T-cell (primary cell): ENCODE measurements around the gene CTCFL. TPM values are rescaled to one million over a fixed set of nuclear protein-coding genes. Genes with fewer than 3 reads are reported as not detected.

Source experiments
- ATAC-seq, 4 experiments: fragments of 200-7000 bp in 3 of 4; fragments of 150-1000 bp in 1 of 4; cut with Tn5 transposase; replicated peaks in 1 of 4; 1 replicate in 3 of 4; 2 replicates in 1 of 4; pipeline ENCODE4 v1.10.0; 2021; ENCODE audit warnings: moderate library complexity in 3 of 4, mild to moderate bottlenecking in 2 of 4, moderate number of reproducible peaks in 1 of 4
- CTCF ChIA-PET, 2 donors: fragments of 300-600 bp; sonication (Branson Sonifier 250); formaldehyde crosslinking; loops; one replicate each; lab custom pipeline; 2022; ENCODE audit warnings: antibody characterized with exemption in 2 of 2; lab: Charles Lee
- POLR2A ChIA-PET, 2 donors: fragments of 300-600 bp; sonication (Branson Sonifier 250); formaldehyde crosslinking; loops; one replicate each; lab custom pipeline; 2022; ENCODE audit warnings: antibody characterized with exemption in 2 of 2; lab: Charles Lee
- DNase-seq, 35 experiments: peaks; one replicate each; pipeline versions ENCODE4 v3.0.0 to v3.0.0-alpha.2; 2013 to 2023
- H3K27ac ChIP-seq: one replicate; pipeline ENCODE4 v1.5.1; 2013; ENCODE audit warnings: low read length
- H3K27me3 ChIP-seq, 2 experiments: replicated peaks in 1 of 2; 1 replicate in 1 of 2; 2 replicates in 1 of 2; pipeline versions ENCODE4 v1.6.1 to v1.7.0; 2013; ENCODE audit warnings: low read length in 1 of 2, mixed read lengths in 1 of 2; ENCODE audit not compliant: control insufficient read depth in 2 of 2, insufficient read depth in 2 of 2; ENCODE audit errors: extremely low read depth in 1 of 2
- H3K36me3 ChIP-seq, 2 donors: 1 replicate in 1 of 2; 2 replicates in 1 of 2; pipeline versions ENCODE4 v1.6.1 to v1.7.0; 2013; ENCODE audit warnings: low read length in 1 of 2; ENCODE audit not compliant: control insufficient read depth in 2 of 2, insufficient read depth in 1 of 2; ENCODE audit errors: extremely low read depth in 1 of 2
- H3K4me1 ChIP-seq, 2 experiments: 1 replicate in 1 of 2; 2 replicates in 1 of 2; pipeline versions ENCODE4 v1.6.1 to v1.7.0; 2013; ENCODE audit warnings: low read length in 2 of 2, mixed read lengths in 1 of 2; ENCODE audit not compliant: insufficient read depth in 2 of 2, control insufficient read depth in 1 of 2; ENCODE audit errors: extremely low read depth in 1 of 2
- H3K4me3 ChIP-seq, 2 donors: 1 replicate in 1 of 2; 2 replicates in 1 of 2; pipeline versions ENCODE4 v1.5.1 to v1.7.0; 2013; ENCODE audit warnings: mild to moderate bottlenecking in 2 of 2, low read length in 1 of 2, moderate library complexity in 1 of 2; ENCODE audit not compliant: control insufficient read depth in 1 of 2; ENCODE audit errors: extremely low read depth in 1 of 2
- H3K9me3 ChIP-seq: 2 replicates; pipeline ENCODE4 v1.7.0; 2013
- H3K27ac Mint-ChIP-seq, 2 donors: one replicate each; pipeline ENCODE4 v1.8.0; 2020 to 2021; ENCODE audit warnings: mild to moderate bottlenecking in 2 of 2, mixed read lengths in 2 of 2
- H3K27me3 Mint-ChIP-seq, 2 donors: one replicate each; pipeline ENCODE4 v1.8.0; 2021 to 2022; ENCODE audit warnings: mixed read lengths in 2 of 2
- H3K36me3 Mint-ChIP-seq: one replicate; pipeline ENCODE4 v1.8.0; 2021; ENCODE audit warnings: mixed read lengths
- H3K4me1 Mint-ChIP-seq, 3 donors: one replicate each; pipeline ENCODE4 v1.8.0; 2020 to 2022; ENCODE audit warnings: mixed read lengths in 3 of 3, mild to moderate bottlenecking in 1 of 3
- H3K4me3 Mint-ChIP-seq, 3 donors: one replicate each; pipeline ENCODE4 v1.8.0; 2020 to 2022; ENCODE audit warnings: mild to moderate bottlenecking in 3 of 3, mixed read lengths in 3 of 3, moderate library complexity in 3 of 3
- H3K9me3 Mint-ChIP-seq, 3 donors: one replicate each; pipeline ENCODE4 v1.8.0; 2020 to 2022; ENCODE audit warnings: mixed read lengths in 3 of 3
- WGBS: methylation state at CpG from one replicate; pipeline ENCODE4 v1.1.5; 2013; ENCODE audit warnings: missing lambda C conversion rate; ENCODE audit not compliant: insufficient coverage; 5-methylcytosine and 5-hydroxymethylcytosine counted together
- total RNA-seq, 35 experiments: library from RNA in 6 of 35; stranded (reverse) in 6 of 35; fragments of 120-200 nt in 1 of 35; gene quantifications; one replicate each; pipeline versions ENCODE4 v1.2.1 to v1.2.4 and lab custom pipeline; 2013 to 2026

Gene CTCFL
- total RNA-seq, 5 donors from 2014 or later (not counting 1 experiment from before 2014, with no cell fraction given) = 0.15 to 0.25 TPM; not detected in 3

DNA sequence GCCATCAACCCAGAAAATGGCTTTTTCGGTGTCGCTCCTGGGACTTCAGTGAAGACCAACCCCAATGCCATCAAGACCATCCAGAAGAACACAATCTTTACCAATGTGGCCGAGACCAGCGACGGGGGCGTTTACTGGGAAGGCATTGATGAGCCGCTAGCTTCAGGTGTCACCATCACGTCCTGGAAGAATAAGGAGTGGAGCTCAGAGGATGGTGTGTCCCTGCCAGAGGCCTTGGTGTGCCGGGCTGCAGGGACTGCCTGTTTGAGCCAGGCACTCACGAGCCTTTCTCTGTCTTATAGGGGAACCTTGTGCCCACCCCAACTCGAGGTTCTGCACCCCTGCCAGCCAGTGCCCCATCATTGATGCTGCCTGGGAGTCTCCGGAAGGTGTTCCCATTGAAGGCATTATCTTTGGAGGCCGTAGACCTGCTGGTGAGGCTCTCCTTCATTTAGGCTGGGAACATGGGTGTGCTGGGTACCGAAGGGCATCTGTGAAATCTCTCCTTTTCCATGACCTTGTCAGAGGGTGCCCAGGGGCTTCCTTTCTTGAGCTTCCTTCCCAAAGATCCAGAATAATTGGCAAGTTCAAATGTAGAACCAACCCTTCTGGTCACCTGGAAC lies 39.4 kb upstream of the CTCFL start:
- no peak overlapping the region for H3K4me3 Mint-ChIP-seq
- no peaks in the 10 kb centered on the region for H3K4me1 Mint-ChIP-seq
- DNase-seq (no peak), ATAC-seq (no peak)
- H3K9me3 Mint-ChIP-seq = no peaks in the 10 kb centered on the region
- Histone ChIP-seq H3K36me3 (no peaks in the 10 kb centered on the region), H3K9me3 (no peaks in the 10 kb centered on the region), H3K27me3 (peaks cover 0 to 45% of the 10 kb centered on the region in 2 experiments), H3K4me1 (no peaks in the 10 kb centered on the region), H3K4me3 (no peak overlapping the region), H3K27ac (no peak overlapping the region)
- 72% methylated on average over 11 of the region's 14 CpGs for WGBS
- no peaks in the 10 kb centered on the region for H3K36me3 Mint-ChIP-seq
- H3K27me3 Mint-ChIP-seq = peaks cover 22 to 27% of the 10 kb centered on the region in 2 donors
- H3K27ac Mint-ChIP-seq = no peak overlapping the region
- CTCF ChIA-PET = no interaction called here
- POLR2A ChIA-PET = no interaction called here

DNA sequence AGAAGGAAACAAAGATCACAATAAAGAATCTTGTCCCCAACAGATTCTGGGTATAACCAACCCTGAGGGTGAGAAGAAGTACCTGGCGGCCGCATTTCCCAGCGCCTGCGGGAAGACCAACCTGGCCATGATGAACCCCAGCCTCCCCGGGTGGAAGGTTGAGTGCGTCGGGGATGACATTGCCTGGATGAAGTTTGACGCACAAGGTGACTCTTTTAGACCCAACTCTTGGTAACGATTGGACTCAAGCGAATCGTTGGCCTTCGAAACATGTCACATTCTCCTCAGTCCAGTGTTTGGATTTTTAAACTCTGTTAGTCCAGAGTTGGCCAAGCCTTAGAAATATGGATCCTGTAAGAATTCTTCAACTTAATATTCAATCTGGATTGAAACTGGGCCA lies 38.6 kb upstream of the CTCFL start:
- Histone ChIP-seq H3K9me3 (no peaks in the 10 kb centered on the region), H3K36me3 (no peaks in the 10 kb centered on the region), H3K27me3 (peaks cover 0 to 40% of the 10 kb centered on the region in 2 experiments), H3K27ac (no peak overlapping the region), H3K4me1 (no peaks in the 10 kb centered on the region), H3K4me3 (no peak overlapping the region)
- Mint-ChIP-seq H3K4me3 (no peak overlapping the region), H3K36me3 (no peaks in the 10 kb centered on the region), H3K27me3 (peaks cover 18 to 22% of the 10 kb centered on the region in 2 donors), H3K4me1 (no peaks in the 10 kb centered on the region), H3K9me3 (no peaks in the 10 kb centered on the region), H3K27ac (no peak overlapping the region)
- ATAC-seq (no peak), DNase-seq (no peak)
- ChIA-PET POLR2A (no interaction called here), CTCF (no interaction called here)
- WGBS = 90% methylated on average over 12 of the region's 12 CpGs

DNA sequence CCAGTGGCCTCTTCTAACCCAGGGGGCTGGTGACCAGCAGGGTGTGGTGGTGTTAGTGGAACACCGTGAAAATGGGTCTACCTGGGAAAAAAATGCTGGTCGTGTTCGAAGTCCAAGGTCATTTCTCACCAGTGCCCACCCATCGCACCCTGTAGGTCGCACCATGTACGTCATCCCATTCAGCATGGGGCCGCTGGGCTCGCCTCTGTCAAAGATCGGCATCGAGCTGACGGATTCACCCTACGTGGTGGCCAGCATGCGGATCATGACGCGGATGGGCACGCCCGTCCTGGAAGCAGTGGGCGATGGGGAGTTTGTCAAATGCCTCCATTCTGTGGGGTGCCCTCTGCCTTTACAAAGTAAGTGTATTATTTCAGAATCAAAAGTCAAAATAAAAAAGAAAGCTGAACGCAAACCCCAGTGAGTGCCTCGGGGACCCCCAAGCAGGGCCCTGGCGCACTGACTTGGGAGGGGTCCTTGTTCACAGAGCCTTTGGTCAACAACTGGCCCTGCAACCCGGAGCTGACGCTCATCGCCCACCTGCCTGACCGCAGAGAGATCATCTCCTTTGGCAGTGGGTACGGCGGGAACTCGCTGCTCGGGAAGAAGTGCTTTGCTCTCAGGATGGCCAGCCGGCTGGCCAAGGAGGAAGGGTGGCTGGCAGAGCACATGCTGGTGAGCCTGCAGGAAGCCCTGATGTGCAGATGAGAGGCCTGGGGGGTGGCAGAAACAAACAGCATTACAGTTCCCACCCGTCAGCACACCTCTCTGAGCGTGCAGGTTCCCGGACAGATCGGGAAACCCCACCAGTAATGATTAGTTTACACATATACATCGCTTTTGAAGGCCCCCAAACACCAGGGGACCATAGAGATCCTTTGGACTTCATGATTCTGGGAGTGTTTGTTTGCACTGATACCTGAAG lies 37.9 kb upstream of the CTCFL start:
- CTCF ChIA-PET = no interaction called here
- Histone ChIP-seq H3K4me3 (no peak overlapping the region), H3K36me3 (no peaks in the 10 kb centered on the region), H3K4me1 (no peaks in the 10 kb centered on the region), H3K27me3 (peaks cover 0 to 40% of the 10 kb centered on the region in 2 experiments), H3K27ac (no peak overlapping the region), H3K9me3 (no peaks in the 10 kb centered on the region)
- no peak for DNase-seq
- POLR2A ChIA-PET = no interaction called here
- no peaks in the 10 kb centered on the region for H3K9me3 Mint-ChIP-seq
- WGBS = 92% methylated on average over 22 of the region's 35 CpGs
- no peak overlapping the region for H3K27ac Mint-ChIP-seq
- H3K4me1 Mint-ChIP-seq = no peaks in the 10 kb centered on the region
- H3K27me3 Mint-ChIP-seq = peaks cover 23 to 24% of the 10 kb centered on the region in 2 donors
- H3K36me3 Mint-ChIP-seq = no peaks in the 10 kb centered on the region
- ATAC-seq = no peak
- no peak overlapping the region for H3K4me3 Mint-ChIP-seq

DNA sequence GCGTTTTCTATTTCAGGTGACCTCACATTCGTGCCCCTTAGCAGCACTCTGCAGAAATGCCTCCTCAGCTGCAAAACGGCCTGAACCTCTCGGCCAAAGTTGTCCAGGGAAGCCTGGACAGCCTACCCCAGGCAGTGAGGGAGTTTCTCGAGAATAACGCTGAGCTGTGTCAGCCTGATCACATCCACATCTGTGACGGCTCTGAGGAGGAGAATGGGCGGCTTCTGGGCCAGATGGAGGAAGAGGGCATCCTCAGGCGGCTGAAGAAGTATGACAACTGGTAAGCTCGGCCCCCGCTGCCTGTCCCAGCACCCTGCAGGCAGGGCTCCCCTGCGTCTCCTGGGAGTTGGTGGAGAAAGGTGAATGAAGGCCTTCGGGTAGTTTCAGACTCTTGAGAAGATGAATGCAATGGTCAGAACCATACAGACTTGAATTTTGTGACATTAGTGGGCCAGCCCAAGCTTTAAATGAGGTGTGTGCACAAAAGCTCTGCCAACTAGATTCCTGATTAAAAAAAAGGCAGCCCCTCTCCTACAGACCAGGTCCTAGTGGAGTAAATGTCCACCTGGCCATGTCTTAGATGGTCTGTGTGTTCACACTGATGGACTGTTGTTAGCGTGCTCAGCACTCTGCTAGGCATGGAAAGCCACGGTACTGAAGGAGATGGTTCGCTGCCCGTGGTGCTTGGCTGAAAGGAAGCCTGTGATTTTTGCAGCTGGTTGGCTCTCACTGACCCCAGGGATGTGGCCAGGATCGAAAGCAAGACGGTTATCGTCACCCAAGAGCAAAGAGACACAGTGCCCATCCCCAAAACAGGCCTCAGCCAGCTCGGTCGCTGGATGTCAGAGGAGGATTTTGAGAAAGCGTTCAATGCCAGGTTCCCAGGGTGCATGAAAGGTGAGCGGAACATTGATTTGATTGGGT lies 36.7 kb upstream of the CTCFL start:
- Histone ChIP-seq H3K9me3 (no peaks in the 10 kb centered on the region), H3K27me3 (peaks cover 0 to 37% of the 10 kb centered on the region in 2 experiments), H3K27ac (no peak overlapping the region), H3K4me3 (no peak overlapping the region), H3K36me3 (no peaks in the 10 kb centered on the region), H3K4me1 (no peaks in the 10 kb centered on the region)
- POLR2A ChIA-PET = no interaction called here
- CTCF ChIA-PET = no interaction called here
- DNase-seq = no peak
- no peak for ATAC-seq
- 62% methylated on average over 17 of the region's 24 CpGs for WGBS
- H3K9me3 Mint-ChIP-seq = no peaks in the 10 kb centered on the region
- no peak overlapping the region for H3K27ac Mint-ChIP-seq
- H3K27me3 Mint-ChIP-seq = peaks cover 30 to 33% of the 10 kb centered on the region in 2 donors
- no peaks in the 10 kb centered on the region for H3K4me1 Mint-ChIP-seq
- H3K4me3 Mint-ChIP-seq = no peak overlapping the region
- no peaks in the 10 kb centered on the region for H3K36me3 Mint-ChIP-seq

DNA sequence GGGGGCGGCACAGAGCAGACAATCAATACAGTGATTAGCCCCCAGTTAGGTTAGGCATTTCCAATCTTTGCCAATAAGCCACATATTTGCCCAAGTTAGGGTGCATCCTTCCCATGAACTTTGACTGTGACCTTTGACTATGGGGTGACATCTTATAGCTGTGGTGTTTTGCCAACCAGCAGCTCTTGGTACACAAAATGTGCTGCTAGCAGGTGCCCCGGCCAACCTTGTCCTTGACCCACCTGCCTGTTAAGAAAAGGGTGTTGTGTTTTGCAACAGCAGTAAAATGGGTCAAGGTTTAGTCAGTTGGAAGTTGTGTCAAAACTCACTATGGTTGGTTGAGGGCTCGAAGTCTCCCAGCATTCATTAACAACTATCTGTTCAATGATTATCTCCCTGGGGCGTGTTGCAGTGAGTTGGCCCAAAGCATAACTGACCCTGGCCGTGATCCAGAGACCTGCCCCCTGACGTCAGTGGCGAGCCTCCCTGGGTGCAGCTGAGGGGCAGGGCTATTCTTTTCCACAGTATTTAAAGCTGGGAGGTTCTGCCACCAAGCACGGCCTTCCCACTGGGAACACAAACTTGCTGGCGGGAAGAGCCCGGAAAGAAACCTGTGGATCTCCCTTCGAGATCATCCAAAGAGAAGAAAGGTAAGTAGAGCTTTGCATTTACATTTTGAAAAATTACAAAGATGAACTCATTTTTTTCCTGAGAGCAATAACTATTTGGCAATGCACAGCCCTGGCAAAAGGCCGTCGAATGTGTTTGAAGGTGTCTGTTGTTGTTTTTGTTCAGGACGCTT lies 35.8 kb upstream of the CTCFL start, which contains the start of gene PCK1:
PCK1 (plus strand) TSS at position 557 of the 802 bp plus-strand sequence. CDS start 302 bp downstream, outside the sequence.
- POLR2A ChIA-PET = no interaction called here
- Mint-ChIP-seq H3K27me3 (peaks cover 35 to 36% of the 10 kb centered on the region in 2 donors), H3K4me3 (no peak within 1 kb of the TSS), H3K9me3 (no peaks in the 10 kb centered on the region), H3K36me3 (no peaks in the 10 kb centered on the region), H3K4me1 (no peaks in the 10 kb centered on the region), H3K27ac (no peak within 1 kb of the TSS)
- DNase-seq (no peak), ATAC-seq (no peak)
- CTCF ChIA-PET = no interaction called here
- no peaks in the 10 kb centered on the region for H3K4me1 ChIP-seq
- no peaks in the 10 kb centered on the region for H3K36me3 ChIP-seq
- no peak within 1 kb of the TSS for H3K27ac ChIP-seq
- WGBS = 55% methylated on average over 5 of the region's 14 CpGs
- no peaks in the 10 kb centered on the region for H3K9me3 ChIP-seq
- H3K27me3 ChIP-seq = peaks cover 0 to 40% of the 10 kb centered on the region in 2 experiments
- no peak within 1 kb of the TSS for H3K4me3 ChIP-seq
